NAMALWA (cell line): ENCODE measurements around the gene KRT81.
"Not testable (repeated sequence)": the region's sequence is repeated elsewhere in the genome, so short reads cannot be mapped to it uniquely, and the experiment has no call there.

Source experiments
- DNase-seq: peaks from one replicate; pipeline ENCODE4 v3.0.0-alpha.2; 2015; ENCODE audit warnings: low spot score

The KRT81 gene

GRCh38 chr12:52274521-52275120, 16.7 kb downstream of the KRT81 start, which contains the start of gene KRT86:
Gene KRT86, plus strand, starts transcription at chr12:52274645. Its CDS starts 27,272 bp downstream, at chr12:52301917.
- no peak for DNase-seq

GRCh38 chr12:52271158-52271557, 20.2 kb downstream of the KRT81 start:
- no peak for DNase-seq

DNA sequence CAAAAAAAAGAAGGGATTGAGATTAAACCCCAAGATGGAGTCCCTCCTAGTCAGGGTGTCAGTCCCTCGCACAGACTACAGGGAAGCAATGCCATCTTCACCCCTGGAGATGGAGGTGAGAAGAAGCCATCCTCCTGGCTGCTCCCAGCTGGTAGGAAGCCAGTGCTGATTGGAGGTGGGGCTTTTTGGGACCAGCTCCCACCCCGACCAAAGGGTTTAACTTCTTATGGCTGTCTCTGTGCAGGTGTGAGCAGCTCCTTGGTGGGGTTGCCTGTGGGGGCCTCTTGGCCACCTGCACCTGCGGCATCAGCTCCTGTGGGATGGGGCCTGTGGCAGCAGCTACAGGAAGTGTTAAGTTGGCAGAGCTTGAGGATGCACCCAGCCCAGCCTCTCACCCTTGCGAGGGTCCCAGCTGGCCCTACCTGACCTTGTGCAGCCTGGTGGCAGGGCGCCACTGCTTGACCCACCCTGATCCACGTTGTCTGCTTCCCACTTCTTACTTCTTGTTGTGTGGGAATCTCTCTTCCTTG, 20.7 kb downstream of the KRT81 start:
- no peak for DNase-seq

DNA sequence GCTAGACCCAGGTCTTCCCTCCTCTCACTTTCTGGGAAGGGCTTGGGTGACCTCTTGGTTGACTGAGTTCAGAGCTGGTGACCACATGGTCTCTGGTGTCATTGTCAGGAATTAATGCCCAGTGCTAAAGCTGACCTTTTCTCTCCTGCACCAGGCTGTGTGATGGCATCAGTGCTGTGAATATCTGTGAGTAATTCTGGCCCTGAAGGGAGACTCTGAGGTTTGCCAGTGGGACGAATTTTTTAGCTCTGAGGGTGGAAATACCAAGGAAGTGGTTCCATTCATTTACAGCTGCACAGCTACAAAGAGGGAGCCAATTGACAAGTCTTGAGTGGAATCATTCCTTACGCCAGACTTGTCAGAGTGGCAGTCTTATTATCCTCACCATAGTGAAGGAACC, 23.1 kb downstream of the KRT81 start:
- no peak for DNase-seq

GRCh38 chr12:52267699-52268098, 23.6 kb downstream of the KRT81 start:
- no peak for DNase-seq

DNA sequence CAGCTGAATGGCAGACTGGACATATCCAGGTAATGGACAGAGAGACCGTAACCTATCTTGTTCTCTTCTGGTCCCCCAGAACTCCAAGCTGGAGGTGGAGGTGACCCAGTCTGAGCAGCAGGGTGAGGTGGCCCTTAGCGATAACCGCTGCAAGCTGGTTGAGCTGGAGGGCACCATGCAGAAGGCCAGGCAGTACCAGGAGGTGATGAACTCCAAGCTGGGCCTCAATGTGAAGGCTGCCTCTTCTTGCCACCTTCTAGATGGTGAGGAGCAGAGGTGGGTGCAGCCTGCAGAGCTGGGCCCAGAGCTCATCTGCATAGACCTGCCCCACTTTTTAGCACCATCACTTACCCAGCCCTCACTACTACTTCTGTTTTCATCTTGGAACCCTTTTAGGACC, 24.1 kb downstream of the KRT81 start:
- DNase-seq, result no peak

DNA sequence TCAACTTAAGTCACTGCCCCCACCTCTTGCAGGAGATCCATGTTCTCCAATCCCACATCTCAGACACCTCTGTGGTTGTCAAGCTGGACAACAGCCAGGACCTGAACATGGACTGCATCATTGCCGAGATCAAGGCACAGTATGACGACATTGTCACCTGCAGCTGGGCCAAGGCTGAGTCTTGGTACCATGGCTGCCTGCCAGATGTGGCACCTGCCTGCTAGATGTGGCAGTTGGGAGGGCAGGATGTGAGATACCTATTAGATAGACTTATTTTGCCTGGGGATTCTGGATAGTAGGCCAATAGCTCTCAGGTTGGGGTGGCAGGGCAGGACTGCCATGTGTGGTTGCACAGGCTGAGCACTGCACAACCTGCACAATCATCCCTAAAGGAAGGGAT, 24.8 kb downstream of the KRT81 start:
- no peak for DNase-seq

DNA sequence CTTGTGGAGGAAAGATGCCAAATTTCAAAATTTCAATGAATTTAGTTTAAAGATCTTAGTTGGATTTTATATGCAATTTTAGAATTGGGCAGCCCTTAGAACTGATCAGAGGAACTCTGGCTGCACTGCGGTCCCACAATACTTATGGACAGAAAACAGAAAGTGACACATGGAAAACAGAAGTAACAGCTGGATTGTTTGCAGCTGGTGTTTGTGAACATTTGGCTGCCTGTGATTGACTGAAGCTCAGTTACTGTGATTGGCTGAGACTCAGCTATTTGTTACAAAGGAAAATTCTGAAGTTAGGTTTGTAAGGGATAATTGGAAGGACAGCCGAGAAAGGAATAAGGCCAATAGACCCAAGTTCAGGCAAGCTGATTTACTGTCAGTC, 26.9 kb downstream of the KRT81 start:
- DNase-seq, result peak; percentile 11

- DNase-seq, result no peak
These were observed 27.4 kb downstream of the KRT81 start for GRCh38 chr12:52263761-52264434.

DNA sequence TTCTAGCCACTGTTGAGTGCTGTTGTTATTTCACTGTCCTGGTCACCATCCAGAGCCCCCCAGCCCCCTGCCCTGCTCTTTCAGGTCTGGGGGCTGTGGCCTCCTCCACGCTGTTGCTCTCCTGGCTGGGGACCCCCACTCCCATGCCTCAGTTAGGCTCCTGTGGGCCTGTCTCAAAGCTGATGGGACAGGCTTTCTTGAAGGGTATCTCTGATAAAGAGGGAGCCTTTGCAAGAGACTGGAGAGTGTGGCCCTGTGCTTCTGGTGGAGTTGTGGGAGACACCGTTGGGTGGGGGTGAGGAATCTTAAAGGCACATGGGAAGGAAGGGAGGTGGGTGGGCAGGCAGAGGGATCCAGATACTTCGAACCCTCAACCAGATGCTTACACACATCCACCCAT, 29.0 kb downstream of the KRT81 start:
- DNase-seq, result no peak

DNA sequence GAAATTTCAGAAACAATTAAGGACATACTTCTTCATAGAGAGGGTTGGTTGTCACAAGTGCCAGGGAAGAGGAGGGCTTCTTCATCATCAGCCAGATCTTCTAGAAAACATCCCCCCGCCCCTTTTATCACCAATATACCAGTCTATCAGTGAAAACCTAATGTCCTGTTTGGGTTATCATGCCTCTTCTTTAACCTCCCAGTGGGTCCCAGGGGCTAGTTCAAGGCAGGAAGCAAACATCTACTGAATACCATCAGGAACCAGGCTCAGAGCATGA, 30.2 kb downstream of the KRT81 start:
- DNase-seq, result no peak

DNA sequence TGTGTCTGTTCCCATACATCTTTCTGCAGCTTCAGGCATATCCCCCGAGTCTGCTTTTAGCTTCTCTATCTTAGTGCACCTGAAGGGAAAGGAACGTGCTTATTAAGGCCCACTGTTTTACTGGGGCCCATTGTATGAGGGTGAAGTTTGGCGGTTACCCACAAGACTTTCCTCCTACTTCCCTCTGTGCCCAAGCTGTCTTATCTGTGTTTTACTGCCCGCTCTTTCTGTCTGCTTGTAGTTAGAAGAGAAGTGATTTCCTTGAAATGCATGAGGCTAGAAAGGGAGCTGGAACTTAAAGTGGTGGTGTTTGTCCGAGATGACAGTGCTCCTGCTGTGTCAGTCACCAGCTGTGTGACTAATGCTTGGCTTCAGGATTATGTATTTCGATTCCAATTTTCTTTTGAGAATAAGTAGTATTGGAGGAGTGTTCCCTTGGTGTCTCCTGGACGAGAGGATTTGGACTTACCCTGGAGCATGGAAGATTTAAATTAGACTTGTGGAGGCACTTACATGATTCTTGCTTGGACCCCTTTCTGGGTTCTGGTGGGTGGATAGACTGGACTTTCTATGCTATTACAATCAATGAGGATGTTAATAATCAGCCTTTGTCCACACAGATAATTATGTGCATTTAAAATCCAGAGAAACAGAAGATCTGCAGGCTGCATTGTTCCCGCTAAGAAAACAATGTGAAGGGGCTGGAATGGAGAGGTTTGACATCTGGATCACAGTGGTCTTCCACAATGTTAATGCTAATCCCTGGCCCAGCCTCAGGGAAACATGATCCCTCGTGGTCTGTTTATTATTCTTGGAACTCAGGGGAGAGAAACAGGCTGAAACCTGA, 30.8 kb downstream of the KRT81 start:
- DNase-seq, result no peak

- no peak for DNase-seq
These were observed 31.6 kb downstream of the KRT81 start for GRCh38 chr12:52259657-52260243.

- DNase-seq, result no peak
These were observed 32.9 kb downstream of the KRT81 start for GRCh38 chr12:52258335-52258901.

- not testable (repeated sequence) for DNase-seq
These were observed 33.4 kb downstream of the KRT81 start for GRCh38 chr12:52257922-52258321.

GRCh38 chr12:52257074-52257551, 34.2 kb downstream of the KRT81 start:
- no peak for DNase-seq

DNA sequence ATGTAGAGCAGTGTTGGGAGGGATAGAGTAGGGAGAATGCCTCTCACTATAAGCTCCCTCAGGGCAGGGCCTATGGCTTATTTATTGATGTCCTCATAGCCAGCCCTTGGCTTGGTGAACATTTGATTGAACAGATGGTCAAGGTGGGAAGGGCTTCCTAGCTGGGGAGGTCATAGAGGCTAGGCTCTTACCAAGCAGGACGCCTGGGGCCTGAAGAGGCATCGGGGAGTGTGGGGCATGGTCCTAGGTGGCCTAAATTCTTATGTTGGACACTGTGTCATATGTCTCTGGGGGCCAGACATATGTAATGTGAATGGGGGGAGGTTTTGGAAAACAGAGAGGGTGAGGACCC, 34.8 kb downstream of the KRT81 start:
- no peak for DNase-seq

DNA sequence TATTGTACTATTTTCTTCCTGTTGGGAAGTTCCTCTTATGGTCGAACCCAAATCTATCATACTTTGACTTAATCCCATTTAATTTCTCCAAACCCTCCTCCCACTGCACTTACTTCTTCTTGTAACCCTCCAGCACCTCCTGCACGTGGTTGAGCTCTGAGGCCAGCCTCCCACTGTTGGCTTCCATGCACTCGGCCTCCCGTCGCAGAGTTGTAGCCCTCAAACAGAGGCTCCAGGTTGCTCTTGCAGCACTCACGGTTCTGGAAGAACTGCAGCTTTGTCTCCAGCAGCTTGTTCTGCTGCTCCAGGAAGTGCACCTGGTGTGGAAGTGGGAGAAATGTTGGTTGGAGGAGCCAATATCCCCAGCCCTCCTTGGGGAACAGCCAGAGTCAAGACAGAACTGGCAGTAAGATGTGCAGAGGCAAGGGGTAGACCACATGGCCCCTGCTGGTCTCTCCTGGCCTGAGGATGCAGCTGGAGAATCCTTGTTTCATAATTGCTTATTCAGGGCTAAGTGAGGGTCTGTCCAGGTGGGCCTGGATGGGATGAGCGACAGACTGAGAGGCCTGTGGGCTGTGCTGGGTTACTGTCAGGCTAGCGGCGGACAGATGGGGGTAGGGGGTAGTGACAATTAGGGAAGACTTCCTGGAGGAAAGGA, 35.3 kb downstream of the KRT81 start:
- DNase-seq, result no peak

DNA sequence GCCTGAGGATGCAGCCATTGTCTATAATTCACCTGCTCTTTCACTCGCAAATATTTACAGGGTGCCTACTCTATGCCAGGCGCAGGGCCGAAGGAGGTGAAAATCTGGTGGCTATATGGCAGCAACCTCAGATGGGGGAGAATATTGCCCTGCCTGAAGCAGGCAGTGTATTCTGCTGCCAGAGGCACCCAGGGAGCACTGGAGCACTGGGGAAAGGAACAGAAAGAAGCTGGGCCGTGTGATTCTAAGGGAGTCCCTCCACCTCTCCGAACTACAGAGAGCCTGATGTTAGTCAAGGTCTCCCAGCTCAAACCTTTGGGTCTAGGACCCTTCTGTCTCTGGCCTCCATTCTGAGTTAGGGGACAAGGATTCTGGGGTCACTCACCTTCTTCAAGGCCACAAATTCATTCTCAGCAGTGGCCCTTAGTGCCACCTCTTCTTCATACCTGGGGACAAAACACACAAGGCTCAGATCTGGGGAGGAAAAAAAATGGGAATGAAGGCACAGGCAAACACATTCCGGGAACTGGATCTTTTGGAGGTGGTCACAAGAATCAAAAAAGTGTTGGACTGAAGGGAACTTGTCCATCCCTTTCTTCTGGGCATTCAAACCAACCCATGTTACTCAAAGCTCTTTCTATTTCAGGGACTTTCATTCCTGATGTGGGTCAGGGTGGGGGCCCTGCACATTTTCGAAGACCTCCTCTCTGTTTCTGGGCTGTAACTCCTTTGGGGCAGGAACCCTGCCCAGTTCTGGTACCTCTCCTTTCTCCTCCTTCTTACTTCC, 36.2 kb downstream of the KRT81 start:
- DNase-seq, result no peak

DNA sequence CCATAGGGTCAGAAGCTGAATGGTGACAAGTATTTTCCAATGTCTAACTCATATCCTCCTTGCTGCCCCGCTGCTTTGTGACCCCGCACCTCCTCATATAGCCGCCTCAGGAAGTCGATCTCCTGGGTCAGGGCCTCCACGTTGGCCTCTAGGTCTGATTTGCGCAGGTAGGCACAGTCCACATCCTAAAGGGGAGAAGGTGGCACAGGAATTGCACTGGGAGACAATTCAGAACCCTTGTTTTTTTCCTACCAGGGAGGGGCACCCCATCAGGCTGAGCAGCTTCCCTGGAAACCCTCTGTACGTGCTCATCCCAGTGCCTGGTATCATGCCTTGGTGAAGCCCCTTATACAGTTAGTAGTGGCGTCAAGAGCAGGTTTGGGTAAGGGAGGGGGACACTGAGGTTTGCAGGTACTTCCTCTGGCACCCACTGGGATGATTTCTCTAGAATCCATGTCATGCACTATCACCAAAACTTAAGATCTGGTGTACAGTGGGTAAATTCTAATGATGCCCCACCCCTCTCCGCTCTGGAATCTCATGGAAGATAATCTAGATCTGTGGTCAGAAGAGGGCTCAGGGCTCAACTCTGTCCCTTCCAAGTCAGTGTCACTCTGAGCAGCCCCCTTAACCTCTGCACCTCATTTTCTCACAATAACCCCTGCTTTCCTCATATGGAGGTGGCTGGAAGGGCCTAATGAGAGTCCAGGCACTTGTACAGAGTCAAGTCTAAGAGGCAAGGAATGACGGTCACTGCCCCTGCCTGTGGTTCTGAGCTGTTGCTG, 37.0 kb downstream of the KRT81 start:
- no peak for DNase-seq
